NCI-H510A treated with DMSO at 0.1 percent for 48 hours (cell line): ENCODE measurements around the gene SHLD1.
"Not testable (repeated sequence)": the region's sequence is repeated elsewhere in the genome, so short reads cannot be mapped to it uniquely, and the experiment has no call there.

Experiments
- DNase-seq: peaks from one replicate; lab custom pipeline; 2025; lab: John Stamatoyannopoulos, UW

Gene SHLD1

GRCh38 chr20:5735845-5736510, 14.2 kb upstream of the SHLD1 start:
- peak; percentile 46 for DNase-seq

- DNase-seq = no peak
Measured at GRCh38 chr20:5737619-5737953, 12.6 kb upstream of the SHLD1 start.

GRCh38 chr20:5737966-5738365, 12.2 kb upstream of the SHLD1 start:
- no peak for DNase-seq

GRCh38 chr20:5740643-5741042, 9.6 kb upstream of the SHLD1 start:
- not testable (repeated sequence) for DNase-seq

GRCh38 chr20:5741089-5741488, 9.1 kb upstream of the SHLD1 start:
- peak; percentile 76 for DNase-seq

GRCh38 chr20:5742041-5742440, 8.2 kb upstream of the SHLD1 start:
- DNase-seq = no peak

- DNase-seq = no peak
Measured at GRCh38 chr20:5745416-5746030, 4.7 kb upstream of the SHLD1 start.

- no peak for DNase-seq
Measured at GRCh38 chr20:5746064-5746463, 4.1 kb upstream of the SHLD1 start.

- no peak for DNase-seq
Measured at GRCh38 chr20:5748246-5748645, 2.0 kb upstream of the SHLD1 start.

- DNase-seq = not testable (repeated sequence)
Measured at GRCh38 chr20:5749512-5749951, 669 bp upstream of the SHLD1 start.

GRCh38 chr20:5751856-5752255, 1.7 kb downstream of the SHLD1 start:
- DNase-seq = no peak

GRCh38 chr20:5753814-5754213, 3.6 kb downstream of the SHLD1 start:
- no peak for DNase-seq

- DNase-seq = no peak
Measured at GRCh38 chr20:5757949-5758348, 7.7 kb downstream of the SHLD1 start.

- DNase-seq = peak; percentile 68
Measured at GRCh38 chr20:5766085-5766764, 16.0 kb downstream of the SHLD1 start.

GRCh38 chr20:5767493-5768098, 17.4 kb downstream of the SHLD1 start:
- DNase-seq = peak; percentile 37

- no peak for DNase-seq
Measured at GRCh38 chr20:5770231-5770986, 20.2 kb downstream of the SHLD1 start.

GRCh38 chr20:5770987-5771318, 20.8 kb downstream of the SHLD1 start:
- DNase-seq = no peak

GRCh38 chr20:5772704-5773103, 22.5 kb downstream of the SHLD1 start:
- DNase-seq = no peak

- DNase-seq = no peak
Measured at GRCh38 chr20:5773589-5773988, 23.4 kb downstream of the SHLD1 start.

- DNase-seq = no peak
Measured at GRCh38 chr20:5776077-5776476, 25.9 kb downstream of the SHLD1 start.

GRCh38 chr20:5779071-5779900, 29.1 kb downstream of the SHLD1 start:
- DNase-seq = no peak

GRCh38 chr20:5780846-5781217, 30.6 kb downstream of the SHLD1 start:
- DNase-seq = no peak
